Liver (tissue), 9 donors: ENCODE measurements around the gene KIF6. TPM values are rescaled to one million over a fixed set of nuclear protein-coding genes. Genes with fewer than 3 reads are reported as not detected.

ENCODE experiments used
- DNase-seq: peaks from one replicate; pipeline ENCODE4 v3.0.0-alpha.2; 2017; ENCODE audit warnings: low spot score
- H3K27ac ChIP-seq, 2 donors: one replicate each; pipeline ENCODE4 v1.7.0; 2013; ENCODE audit warnings: inconsistent platforms in 2 of 2, low read length in 2 of 2, control low read depth in 1 of 2, low read depth in 1 of 2, mild to moderate bottlenecking in 1 of 2
- H3K27me3 ChIP-seq, 4 donors: one replicate each; pipeline versions ENCODE4 v1.6.1 to v1.7.0; 2013; ENCODE audit warnings: low read length in 3 of 4, inconsistent platforms in 1 of 4, mild to moderate bottlenecking in 1 of 4, moderate library complexity in 1 of 4; ENCODE audit not compliant: control insufficient read depth in 4 of 4, insufficient read depth in 4 of 4
- H3K36me3 ChIP-seq, 4 donors: one replicate each; pipeline versions ENCODE4 v1.6.1 to v1.7.0; 2013; ENCODE audit warnings: low read length in 3 of 4, mild to moderate bottlenecking in 3 of 4, low read depth in 1 of 4, moderate library complexity in 1 of 4; ENCODE audit not compliant: control insufficient read depth in 4 of 4, insufficient read depth in 3 of 4
- H3K4me1 ChIP-seq, 4 donors: one replicate each; pipeline versions ENCODE4 v1.6.1 to v1.7.0; 2013; ENCODE audit warnings: low read length in 3 of 4, mild to moderate bottlenecking in 3 of 4, moderate library complexity in 1 of 4; ENCODE audit not compliant: control insufficient read depth in 4 of 4, insufficient read depth in 4 of 4
- H3K4me3 ChIP-seq, 3 donors: one replicate each; pipeline versions ENCODE4 v1.6.1 to v1.7.0; 2013; ENCODE audit warnings: low read length in 3 of 3, control low read depth in 1 of 3, low read depth in 1 of 3, mild to moderate bottlenecking in 1 of 3
- H3K9ac ChIP-seq, 2 donors: one replicate each; pipeline ENCODE4 v1.7.0; 2013; ENCODE audit warnings: low read length in 2 of 2, mild to moderate bottlenecking in 2 of 2, moderate library complexity in 2 of 2, control low read depth in 1 of 2, low read depth in 1 of 2
- H3K9me3 ChIP-seq, 4 donors: one replicate each; pipeline versions ENCODE4 v1.6.1 to v1.7.0; 2013; ENCODE audit warnings: low read length in 3 of 4; ENCODE audit not compliant: control insufficient read depth in 4 of 4
- EGR1 ChIP-seq, 2 donors: IDR thresholded peaks; 2 replicates each; pipeline ENCODE4 v1.6.1; 2016 to 2018; ENCODE audit warnings: antibody characterized with exemption in 2 of 2, low read depth in 2 of 2
- FOXA1 ChIP-seq: IDR thresholded peaks from 2 replicates; pipeline ENCODE4 v1.6.1; 2016; ENCODE audit warnings: antibody characterized with exemption
- FOXA2 ChIP-seq: IDR thresholded peaks from 2 replicates; pipeline ENCODE4 v1.6.1; 2016; ENCODE audit warnings: antibody characterized with exemption
- GABPA ChIP-seq, 2 donors: IDR thresholded peaks in 1 of 2; conservative IDR thresholded peaks in 1 of 2; 2 replicates each; pipeline ENCODE4 v1.6.1; 2016; ENCODE audit warnings: antibody characterized with exemption in 2 of 2, mild to moderate bottlenecking in 1 of 2, moderate library complexity in 1 of 2
- HNF4A ChIP-seq, 2 donors: conservative IDR thresholded peaks; 2 replicates each; pipeline ENCODE4 v1.6.1; 2016; ENCODE audit warnings: antibody characterized with exemption in 2 of 2, mild to moderate bottlenecking in 2 of 2
- HNF4G ChIP-seq: IDR thresholded peaks from 2 replicates; pipeline ENCODE4 v1.6.1; 2016; ENCODE audit warnings: antibody characterized with exemption
- JUND ChIP-seq, 2 donors: IDR thresholded peaks; 2 replicates each; pipeline ENCODE4 v1.6.1; 2016; ENCODE audit warnings: antibody characterized with exemption in 2 of 2
- NR2F2 ChIP-seq: IDR thresholded peaks from 2 replicates; pipeline ENCODE4 v1.6.1; 2016; ENCODE audit warnings: antibody characterized with exemption
- RAD21 ChIP-seq, 2 donors: IDR thresholded peaks; 2 replicates each; pipeline ENCODE4 v1.6.1; 2016; ENCODE audit warnings: antibody characterized with exemption in 2 of 2, mild to moderate bottlenecking in 2 of 2
- SP1 ChIP-seq: IDR thresholded peaks from 2 replicates; pipeline ENCODE4 v1.6.1; 2018; ENCODE audit warnings: antibody characterized with exemption, mild to moderate bottlenecking
- TAF1 ChIP-seq: conservative IDR thresholded peaks from 2 replicates; pipeline ENCODE4 v1.6.1; 2016; ENCODE audit warnings: antibody characterized with exemption, mild to moderate bottlenecking
- YY1 ChIP-seq: IDR thresholded peaks from 2 replicates; pipeline ENCODE4 v1.6.1; 2016; ENCODE audit warnings: antibody characterized with exemption, mild to moderate bottlenecking
- WGBS: extraction: QIAGEN DNeasy Blood & Tissue Kit; methylation state at CpG from one replicate; pipeline ENCODE4 v1.1.7; 2013; 5-methylcytosine and 5-hydroxymethylcytosine counted together
- polyA plus RNA-seq, 2 donors: library from polyadenylated mRNA; stranded (reverse) in 1 of 2; unstranded in 1 of 2; fragments of 200-250 nt in 1 of 2; fragments of >200 nt in 1 of 2; fragmentation: Nextera tagmentation in 1 of 2; extraction: Ambion mirVana in 1 of 2; gene quantifications; one replicate each; pipeline versions ENCODE4 v1.2.1 to v1.2.3, GENCODE V29; 2013 to 2015
- total RNA-seq, 2 donors: library from RNA; depleted of rRNA; stranded (reverse); fragments of >200 nt; gene quantifications; one replicate each; pipeline ENCODE4 v1.2.3, GENCODE V29; 2014
- TF ChIP-seq, protein P1 (sequence below): IDR thresholded peaks from 2 replicates; pipeline ENCODE4 v1.6.1; 2016; ENCODE audit warnings: antibody characterized with exemption
- TF ChIP-seq, protein P2 (sequence below): IDR thresholded peaks from 2 replicates; pipeline ENCODE4 v1.6.1; 2016; ENCODE audit warnings: antibody characterized with exemption
- TF ChIP-seq, protein P3 (sequence below): IDR thresholded peaks from 2 replicates; pipeline ENCODE4 v1.6.1; 2016; ENCODE audit warnings: antibody characterized with exemption, mild to moderate bottlenecking
- TF ChIP-seq, protein P4 (sequence below): IDR thresholded peaks from 2 replicates; pipeline ENCODE4 v1.6.1; 2016; ENCODE audit warnings: antibody characterized with exemption
- donor health status: healthy.
- donor health status: healthy.
- donor health status: healthy.
- donor health status: healthy.
- donor health status: healthy.

The KIF6 gene
- total and polyA plus RNA-seq, 4 donors: 0.17 to 7.5 (median 0.29) TPM

DNA sequence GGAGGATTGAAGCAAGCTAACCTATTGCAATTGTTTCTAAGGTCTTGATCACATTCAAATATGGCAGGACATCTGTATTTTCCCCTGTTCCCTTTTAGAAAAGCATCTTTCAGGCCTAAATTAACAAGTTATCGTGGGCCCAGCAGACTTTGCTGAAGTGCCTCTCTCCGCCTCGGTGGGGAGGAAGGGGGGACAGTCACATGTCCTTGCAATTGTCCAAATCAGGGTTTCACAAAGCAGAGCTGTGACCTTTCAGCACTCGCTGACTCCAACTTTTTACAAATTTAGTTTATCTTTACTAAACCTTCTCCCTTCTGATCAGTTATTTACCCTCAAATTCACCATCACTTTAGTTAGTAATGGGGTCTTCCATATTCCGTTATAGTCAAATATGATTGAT, 328.4 kb downstream of the KIF6 start:
- 88% methylated on average over 5 of the region's 5 CpGs for WGBS
- Histone ChIP-seq H3K4me3 (no peak overlapping the region), H3K9ac (no peak overlapping the region), H3K27me3 (no peaks in the 10 kb centered on the region), H3K27ac (no peak overlapping the region), H3K36me3 (no peaks in the 10 kb centered on the region), H3K4me1 (no peaks in the 10 kb centered on the region), H3K9me3 (no peaks in the 10 kb centered on the region)
- DNase-seq: no peak
- TF ChIP-seq SP1: no peak
- TF ChIP-seq, protein P1, sequence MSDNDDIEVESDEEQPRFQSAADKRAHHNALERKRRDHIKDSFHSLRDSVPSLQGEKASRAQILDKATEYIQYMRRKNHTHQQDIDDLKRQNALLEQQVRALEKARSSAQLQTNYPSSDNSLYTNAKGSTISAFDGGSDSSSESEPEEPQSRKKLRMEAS: no peak
- no peak for TF ChIP-seq RAD21 (IDR thresholded peaks at IDR 0.05)
- TF ChIP-seq FOXA2: no peak
- no peak for TF ChIP-seq HNF4A (conservative IDR thresholded peaks at IDR 0.05)
- TF ChIP-seq TAF1: no peak
- TF ChIP-seq EGR1 (IDR thresholded peaks at IDR 0.05; ENCODE audit: low read depth in 2 of 2): no peak
- TF ChIP-seq, protein P2, sequence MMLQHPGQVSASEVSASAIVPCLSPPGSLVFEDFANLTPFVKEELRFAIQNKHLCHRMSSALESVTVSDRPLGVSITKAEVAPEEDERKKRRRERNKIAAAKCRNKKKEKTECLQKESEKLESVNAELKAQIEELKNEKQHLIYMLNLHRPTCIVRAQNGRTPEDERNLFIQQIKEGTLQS: no peak
- TF ChIP-seq, protein P3, sequence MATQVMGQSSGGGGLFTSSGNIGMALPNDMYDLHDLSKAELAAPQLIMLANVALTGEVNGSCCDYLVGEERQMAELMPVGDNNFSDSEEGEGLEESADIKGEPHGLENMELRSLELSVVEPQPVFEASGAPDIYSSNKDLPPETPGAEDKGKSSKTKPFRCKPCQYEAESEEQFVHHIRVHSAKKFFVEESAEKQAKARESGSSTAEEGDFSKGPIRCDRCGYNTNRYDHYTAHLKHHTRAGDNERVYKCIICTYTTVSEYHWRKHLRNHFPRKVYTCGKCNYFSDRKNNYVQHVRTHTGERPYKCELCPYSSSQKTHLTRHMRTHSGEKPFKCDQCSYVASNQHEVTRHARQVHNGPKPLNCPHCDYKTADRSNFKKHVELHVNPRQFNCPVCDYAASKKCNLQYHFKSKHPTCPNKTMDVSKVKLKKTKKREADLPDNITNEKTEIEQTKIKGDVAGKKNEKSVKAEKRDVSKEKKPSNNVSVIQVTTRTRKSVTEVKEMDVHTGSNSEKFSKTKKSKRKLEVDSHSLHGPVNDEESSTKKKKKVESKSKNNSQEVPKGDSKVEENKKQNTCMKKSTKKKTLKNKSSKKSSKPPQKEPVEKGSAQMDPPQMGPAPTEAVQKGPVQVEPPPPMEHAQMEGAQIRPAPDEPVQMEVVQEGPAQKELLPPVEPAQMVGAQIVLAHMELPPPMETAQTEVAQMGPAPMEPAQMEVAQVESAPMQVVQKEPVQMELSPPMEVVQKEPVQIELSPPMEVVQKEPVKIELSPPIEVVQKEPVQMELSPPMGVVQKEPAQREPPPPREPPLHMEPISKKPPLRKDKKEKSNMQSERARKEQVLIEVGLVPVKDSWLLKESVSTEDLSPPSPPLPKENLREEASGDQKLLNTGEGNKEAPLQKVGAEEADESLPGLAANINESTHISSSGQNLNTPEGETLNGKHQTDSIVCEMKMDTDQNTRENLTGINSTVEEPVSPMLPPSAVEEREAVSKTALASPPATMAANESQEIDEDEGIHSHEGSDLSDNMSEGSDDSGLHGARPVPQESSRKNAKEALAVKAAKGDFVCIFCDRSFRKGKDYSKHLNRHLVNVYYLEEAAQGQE: no peak
- TF ChIP-seq JUND (IDR thresholded peaks at IDR 0.05): no peak

DNA sequence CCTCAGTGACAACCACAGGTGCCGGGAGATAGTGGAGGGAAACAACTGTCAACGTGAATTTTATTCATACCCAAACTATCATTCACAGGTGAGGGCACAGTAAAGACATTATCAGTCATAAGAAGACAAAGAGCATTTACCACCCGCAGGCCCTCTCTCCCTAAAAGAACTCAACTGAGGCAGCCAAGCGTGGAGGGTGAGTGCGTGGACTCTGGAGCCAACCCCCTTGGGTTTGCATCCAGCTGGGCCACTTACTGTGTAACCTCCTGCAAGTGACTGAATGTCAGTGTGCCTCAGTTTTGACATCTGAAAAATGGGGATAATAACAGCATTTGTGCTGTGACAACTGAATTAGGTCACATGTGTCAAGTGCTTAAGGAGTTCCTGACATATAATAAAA, 332.1 kb downstream of the KIF6 start:
- DNase-seq: no peak
- Histone ChIP-seq H3K27me3 (no peaks in the 10 kb centered on the region), H3K27ac (no peak overlapping the region), H3K36me3 (no peaks in the 10 kb centered on the region), H3K4me3 (no peak overlapping the region), H3K4me1 (no peaks in the 10 kb centered on the region), H3K9ac (no peak overlapping the region), H3K9me3 (no peaks in the 10 kb centered on the region)
- 93% methylated on average over 5 of the region's 5 CpGs for WGBS
- TF ChIP-seq RAD21 (IDR thresholded peaks at IDR 0.05): no peak
- no peak for TF ChIP-seq SP1
- no peak for TF ChIP-seq YY1
- no peak for TF ChIP-seq HNF4G
- no peak for TF ChIP-seq GABPA (IDR thresholded peaks at IDR 0.05 in 1 of 2, conservative IDR thresholded peaks at IDR 0.05 in 1 of 2)
- no peak for TF ChIP-seq NR2F2
- no peak for TF ChIP-seq FOXA1

DNA sequence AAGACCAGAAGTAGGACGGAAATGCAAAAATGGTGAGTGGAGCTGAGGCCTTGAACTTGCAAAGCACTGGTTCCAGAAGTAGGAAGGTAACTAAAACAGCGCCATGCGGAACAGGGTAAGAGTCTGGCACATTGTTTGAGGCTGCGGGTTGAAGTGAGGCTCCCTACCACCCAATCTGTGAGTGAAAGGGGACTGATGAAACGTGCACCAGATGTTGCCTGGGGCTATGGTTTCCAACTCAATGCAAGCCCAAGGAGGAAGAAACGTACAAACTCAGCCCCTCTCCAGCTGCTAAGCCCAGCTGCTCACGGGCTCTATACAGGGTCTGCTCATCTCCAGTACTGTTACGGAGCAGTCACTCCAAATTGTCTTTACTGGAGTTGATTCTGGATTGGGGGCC, 334.0 kb downstream of the KIF6 start:
- no peaks in the 10 kb centered on the region for H3K27me3 ChIP-seq
- no peak overlapping the region for H3K27ac ChIP-seq
- H3K4me3 ChIP-seq: no peak overlapping the region
- no peak for DNase-seq
- 94% methylated on average over 8 of the region's 8 CpGs for WGBS
- no peak for TF ChIP-seq HNF4G
- TF ChIP-seq, protein P1: no peak
- TF ChIP-seq, protein P4, sequence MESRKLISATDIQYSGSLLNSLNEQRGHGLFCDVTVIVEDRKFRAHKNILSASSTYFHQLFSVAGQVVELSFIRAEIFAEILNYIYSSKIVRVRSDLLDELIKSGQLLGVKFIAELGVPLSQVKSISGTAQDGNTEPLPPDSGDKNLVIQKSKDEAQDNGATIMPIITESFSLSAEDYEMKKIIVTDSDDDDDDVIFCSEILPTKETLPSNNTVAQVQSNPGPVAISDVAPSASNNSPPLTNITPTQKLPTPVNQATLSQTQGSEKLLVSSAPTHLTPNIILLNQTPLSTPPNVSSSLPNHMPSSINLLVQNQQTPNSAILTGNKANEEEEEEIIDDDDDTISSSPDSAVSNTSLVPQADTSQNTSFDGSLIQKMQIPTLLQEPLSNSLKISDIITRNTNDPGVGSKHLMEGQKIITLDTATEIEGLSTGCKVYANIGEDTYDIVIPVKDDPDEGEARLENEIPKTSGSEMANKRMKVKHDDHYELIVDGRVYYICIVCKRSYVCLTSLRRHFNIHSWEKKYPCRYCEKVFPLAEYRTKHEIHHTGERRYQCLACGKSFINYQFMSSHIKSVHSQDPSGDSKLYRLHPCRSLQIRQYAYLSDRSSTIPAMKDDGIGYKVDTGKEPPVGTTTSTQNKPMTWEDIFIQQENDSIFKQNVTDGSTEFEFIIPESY: no peak
- no peak for TF ChIP-seq JUND (IDR thresholded peaks at IDR 0.05)
- TF ChIP-seq GABPA (IDR thresholded peaks at IDR 0.05 in 1 of 2, conservative IDR thresholded peaks at IDR 0.05 in 1 of 2): no peak
- no peaks in the 10 kb centered on the region for H3K4me1 ChIP-seq
- no peaks in the 10 kb centered on the region for H3K9me3 ChIP-seq
- H3K9ac ChIP-seq: no peak overlapping the region
- H3K36me3 ChIP-seq: no peaks in the 10 kb centered on the region
